Glutamatergic neuron (in vitro differentiated cells): Measurements from ENCODE around the gene MOG. TPM values are rescaled to one million over a fixed set of nuclear protein-coding genes. Genes with fewer than 3 reads are reported as not detected.

Experiments
- DNase-seq: peaks from one replicate; pipeline ENCODE4 v3.0.0; 2022
- H3K27ac Mint-ChIP-seq: one replicate; pipeline ENCODE4 v1.8.0; 2020; ENCODE audit warnings: mild to moderate bottlenecking, mixed read lengths, inconsistent platforms; ENCODE audit not compliant: unreplicated experiment
- H3K27me3 Mint-ChIP-seq: one replicate; pipeline ENCODE4 v1.8.0; 2020; ENCODE audit warnings: mild to moderate bottlenecking, moderate library complexity, mixed read lengths, inconsistent platforms; ENCODE audit not compliant: unreplicated experiment
- H3K36me3 Mint-ChIP-seq: one replicate; pipeline ENCODE4 v1.8.0; 2020; ENCODE audit warnings: mild to moderate bottlenecking, mixed read lengths, inconsistent platforms; ENCODE audit not compliant: unreplicated experiment
- H3K4me1 Mint-ChIP-seq: one replicate; pipeline ENCODE4 v1.8.0; 2020; ENCODE audit warnings: mild to moderate bottlenecking, low read depth, mixed read lengths, inconsistent platforms; ENCODE audit not compliant: unreplicated experiment
- H3K4me3 Mint-ChIP-seq: one replicate; pipeline ENCODE4 v1.8.0; 2020; ENCODE audit warnings: mild to moderate bottlenecking, mixed read lengths, inconsistent platforms; ENCODE audit not compliant: unreplicated experiment
- H3K9me3 Mint-ChIP-seq: one replicate; pipeline ENCODE4 v1.8.0; 2020; ENCODE audit warnings: mild to moderate bottlenecking, moderate library complexity, mixed read lengths, inconsistent platforms; ENCODE audit not compliant: unreplicated experiment
- CTCF ChIP-seq: fragments of 200-600 bp; sonication (generic); IDR thresholded peaks from one replicate; pipeline ENCODE4 v1.5.0; 2021; ENCODE audit not compliant: partially characterized antibody, unreplicated experiment
- total RNA-seq: library from RNA; stranded (reverse); fragmentation: NEBNext Ultra II Directional; extraction: Animal tissue kit (Norgen Biotek cat#: 25700); gene quantifications from one replicate; pipeline ENCODE4 v1.2.1, GENCODE V29; 2021; ENCODE audit not compliant: unreplicated experiment

Gene MOG
- total RNA-seq, 1 donor from 2014 or later, result not detected

GRCh38 chr6:29619578-29620160 is 37.2 kb upstream of the MOG start:
- TF ChIP-seq CTCF, result no peak
- peaks cover 6% of the 10 kb centered on the region for H3K27me3 Mint-ChIP-seq
- peaks cover 10% of the 10 kb centered on the region for H3K4me1 Mint-ChIP-seq
- no peak for DNase-seq
- no peak overlapping the region for H3K27ac Mint-ChIP-seq
- peaks cover 10% of the 10 kb centered on the region for H3K9me3 Mint-ChIP-seq
- H3K36me3 Mint-ChIP-seq, result peaks cover 35% of the 10 kb centered on the region
- no peak overlapping the region for H3K4me3 Mint-ChIP-seq

GRCh38 chr6:29620630-29621029 is 36.3 kb upstream of the MOG start:
- no peak for TF ChIP-seq CTCF
- Mint-ChIP-seq H3K27me3 (peaks cover 9% of the 10 kb centered on the region), H3K36me3 (peaks cover 35% of the 10 kb centered on the region), H3K27ac (no peak overlapping the region), H3K4me3 (peak overlapping the region; percentile 3), H3K4me1 (peaks cover 14% of the 10 kb centered on the region), H3K9me3 (peaks cover 10% of the 10 kb centered on the region)
- DNase-seq, result no peak

- Mint-ChIP-seq H3K27me3 (peaks cover 13% of the 10 kb centered on the region), H3K27ac (no peak overlapping the region), H3K36me3 (peaks cover 48% of the 10 kb centered on the region), H3K4me1 (peaks cover 31% of the 10 kb centered on the region), H3K4me3 (peak overlapping the region; percentile 27), H3K9me3 (peaks cover 13% of the 10 kb centered on the region)
- no peak for TF ChIP-seq CTCF
- DNase-seq, result no peak
Measured at GRCh38 chr6:29624520-29624961, 32.4 kb upstream of the MOG start.

- Mint-ChIP-seq H3K36me3 (peaks cover 47% of the 10 kb centered on the region), H3K27me3 (peaks cover 13% of the 10 kb centered on the region), H3K4me3 (peak overlapping the region; percentile 1), H3K9me3 (peaks cover 14% of the 10 kb centered on the region), H3K27ac (no peak overlapping the region), H3K4me1 (peaks cover 38% of the 10 kb centered on the region)
- TF ChIP-seq CTCF, result no peak
- DNase-seq, result no peak
Measured at GRCh38 chr6:29625337-29625930, 31.5 kb upstream of the MOG start.
